ENCODE results near the gene RIMBP2.

DNA sequence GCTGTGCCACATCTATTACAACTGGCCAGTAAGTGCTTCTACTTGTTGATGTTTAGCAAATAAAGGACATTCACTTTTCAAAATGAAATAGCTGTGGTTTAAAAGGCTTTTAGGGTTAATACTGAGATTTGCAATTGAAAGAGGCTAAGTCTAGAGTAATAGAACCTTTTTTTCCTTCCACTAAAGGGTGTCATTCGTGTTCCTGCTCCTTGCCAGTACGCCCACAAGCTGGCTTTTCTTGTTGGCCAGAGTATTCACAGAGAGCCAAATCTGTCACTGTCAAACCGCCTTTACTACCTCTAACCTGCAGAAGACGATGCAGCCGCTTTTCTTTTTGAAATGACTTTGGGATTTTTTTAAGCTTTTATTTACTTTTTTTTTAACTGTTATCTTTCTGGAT is 344.8 kb downstream of the RIMBP2 start:
- TF ChIP-seq POLR2A (IDR thresholded peaks at IDR 0.05) (no peak), CTCF (IDR thresholded peaks at IDR 0.05) (no peak)

All from uterus (tissue), 2 donors.